Fibroblast of mammary gland (primary cell): ENCODE data around the gene SACS.
A peak's percentile ranks its signal among the peaks of the same experiment; 100 is the strongest.

Source experiments
- DNase-seq: peaks from one replicate; pipeline ENCODE4 v3.0.0-alpha.2; 2010; ENCODE audit warnings: low read depth
- H3K4me3 ChIP-seq: 2 replicates; pipeline ENCODE4 v1.5.1; 2011; ENCODE audit warnings: low read depth, mild to moderate bottlenecking, low read length, moderate library complexity; ENCODE audit not compliant: control insufficient read depth
- TF ChIP-seq, protein P1 (sequence below): conservative IDR thresholded peaks from 2 replicates; pipeline ENCODE4 v1.5.1; 2011; ENCODE audit warnings: low read depth, low read length, inconsistent platforms; ENCODE audit not compliant: control insufficient read depth, insufficient read depth

Gene SACS

DNA sequence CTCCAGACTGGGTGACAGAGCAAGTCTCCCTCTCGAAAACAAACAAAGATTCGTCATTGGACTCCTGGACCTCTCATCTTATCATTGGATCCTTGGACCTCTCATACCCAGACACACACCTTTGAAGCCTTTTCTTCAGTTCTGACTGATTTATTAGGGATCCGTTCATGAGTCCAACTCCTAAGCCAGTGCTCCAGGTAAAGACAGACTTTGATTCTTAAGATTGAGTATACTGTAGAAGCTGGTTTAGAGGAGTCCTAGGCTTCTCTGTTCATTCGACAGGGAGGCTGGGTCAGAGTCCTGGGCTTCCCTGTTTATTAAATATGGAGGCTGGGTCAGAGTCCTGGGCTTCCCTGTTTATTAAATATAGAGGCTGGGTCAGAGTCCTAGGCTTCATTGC lies 38.7 kb downstream of the SACS start:
- no peak for DNase-seq

DNA sequence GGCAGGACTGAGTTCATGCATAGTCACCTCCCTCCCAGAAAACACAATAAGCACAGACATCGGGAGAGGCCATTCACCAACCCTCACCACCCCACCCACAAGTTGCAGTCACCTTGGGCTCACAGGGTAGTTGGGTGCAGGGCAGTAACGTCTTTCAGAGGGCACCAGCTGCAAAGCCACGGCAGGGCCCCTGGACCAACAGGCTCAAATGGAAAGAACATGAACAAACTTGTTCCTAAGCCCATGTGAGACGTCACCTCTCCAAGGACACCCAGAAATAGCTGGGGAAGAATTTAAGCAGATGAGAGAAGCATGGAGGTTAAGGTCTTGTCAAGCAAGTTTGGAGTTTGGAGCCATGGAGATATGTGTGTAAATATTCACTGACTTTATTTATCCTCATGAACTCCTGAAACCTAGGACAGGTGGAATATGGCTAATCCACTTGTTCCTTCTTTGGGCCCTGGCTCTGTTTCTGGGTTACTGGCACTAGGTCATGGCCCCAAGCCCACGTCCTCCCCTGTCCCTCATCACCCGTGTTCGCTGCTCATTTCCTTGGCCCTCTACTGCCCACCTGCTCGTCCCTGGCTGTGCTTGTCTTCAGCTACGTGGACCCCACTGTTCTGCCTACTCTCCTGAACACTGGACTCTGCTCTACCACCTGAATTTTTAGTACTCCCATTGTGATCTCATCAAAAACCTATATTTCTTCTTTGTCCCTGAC lies 40.4 kb downstream of the SACS start:
- no peak overlapping the region for H3K4me3 ChIP-seq
- TF ChIP-seq, protein P1, sequence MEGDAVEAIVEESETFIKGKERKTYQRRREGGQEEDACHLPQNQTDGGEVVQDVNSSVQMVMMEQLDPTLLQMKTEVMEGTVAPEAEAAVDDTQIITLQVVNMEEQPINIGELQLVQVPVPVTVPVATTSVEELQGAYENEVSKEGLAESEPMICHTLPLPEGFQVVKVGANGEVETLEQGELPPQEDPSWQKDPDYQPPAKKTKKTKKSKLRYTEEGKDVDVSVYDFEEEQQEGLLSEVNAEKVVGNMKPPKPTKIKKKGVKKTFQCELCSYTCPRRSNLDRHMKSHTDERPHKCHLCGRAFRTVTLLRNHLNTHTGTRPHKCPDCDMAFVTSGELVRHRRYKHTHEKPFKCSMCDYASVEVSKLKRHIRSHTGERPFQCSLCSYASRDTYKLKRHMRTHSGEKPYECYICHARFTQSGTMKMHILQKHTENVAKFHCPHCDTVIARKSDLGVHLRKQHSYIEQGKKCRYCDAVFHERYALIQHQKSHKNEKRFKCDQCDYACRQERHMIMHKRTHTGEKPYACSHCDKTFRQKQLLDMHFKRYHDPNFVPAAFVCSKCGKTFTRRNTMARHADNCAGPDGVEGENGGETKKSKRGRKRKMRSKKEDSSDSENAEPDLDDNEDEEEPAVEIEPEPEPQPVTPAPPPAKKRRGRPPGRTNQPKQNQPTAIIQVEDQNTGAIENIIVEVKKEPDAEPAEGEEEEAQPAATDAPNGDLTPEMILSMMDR = no peak
- no peak for DNase-seq

More for the DNA sequence above, 38.7 kb downstream of the SACS start:
- TF ChIP-seq, protein P1 = no peak
- H3K4me3 ChIP-seq = no peak overlapping the region

DNA sequence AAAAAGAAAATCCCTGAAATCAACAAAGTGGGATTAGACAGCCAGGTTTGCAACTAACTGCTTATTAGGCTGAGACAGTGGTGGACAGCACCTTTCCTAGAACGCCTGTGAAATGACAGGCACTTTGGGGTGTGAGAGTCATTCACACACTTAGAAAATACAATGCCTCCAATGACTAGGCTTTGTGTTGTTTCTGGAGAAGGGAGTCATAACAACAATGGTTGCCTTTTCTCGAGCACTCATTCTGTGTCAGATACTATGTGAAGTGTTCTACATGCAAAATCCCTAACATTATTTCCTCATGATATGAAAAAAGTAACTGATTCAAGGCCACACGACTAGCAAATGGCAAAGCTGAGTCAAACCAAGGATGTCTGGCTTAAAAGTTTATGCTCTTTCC lies 41.2 kb downstream of the SACS start:
- TF ChIP-seq, protein P1 = no peak
- no peak for DNase-seq
- no peak overlapping the region for H3K4me3 ChIP-seq

DNA sequence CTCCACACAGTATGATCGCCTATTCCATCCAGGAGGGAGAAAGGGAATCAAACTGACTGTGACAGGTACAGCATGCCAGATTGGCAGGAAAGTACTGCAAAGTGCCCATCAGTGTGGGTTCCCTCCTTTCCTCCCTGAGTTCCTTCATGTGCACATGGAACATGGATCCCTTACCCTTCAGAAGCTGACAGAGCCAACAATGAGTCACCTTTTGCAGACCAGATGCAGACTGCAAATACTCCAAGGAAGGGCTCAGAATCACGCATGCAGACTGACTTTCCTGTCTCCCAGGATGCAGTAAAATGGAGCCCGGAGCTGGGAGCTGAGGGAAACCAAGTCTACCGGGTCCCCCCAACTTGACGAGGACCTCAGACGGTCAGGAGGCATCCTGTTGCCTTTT lies 41.8 kb downstream of the SACS start:
- TF ChIP-seq, protein P1 = no peak
- peak; percentile 69 for DNase-seq
- H3K4me3 ChIP-seq = no peak overlapping the region

DNA sequence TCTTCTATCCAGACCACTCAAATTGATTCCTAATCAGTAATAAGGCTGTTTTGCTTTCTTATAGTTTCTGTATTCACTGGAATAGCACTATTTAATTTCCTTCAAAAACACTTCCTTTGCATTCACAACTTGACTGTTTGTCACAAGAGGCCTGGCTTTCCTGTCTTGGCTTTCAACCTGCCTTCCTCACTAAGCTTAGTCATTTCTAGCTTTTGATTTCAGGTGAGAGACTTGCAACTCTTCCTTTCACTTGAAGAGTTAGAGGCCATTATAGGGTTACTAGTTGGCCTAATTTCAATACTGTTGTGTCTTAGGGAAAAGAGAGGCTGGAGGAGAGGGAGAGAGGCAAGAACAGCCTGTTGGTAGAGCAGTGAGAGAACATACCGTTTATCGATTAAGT lies 47.0 kb downstream of the SACS start:
- TF ChIP-seq, protein P1 = no peak
- DNase-seq = no peak
- no peak overlapping the region for H3K4me3 ChIP-seq

DNA sequence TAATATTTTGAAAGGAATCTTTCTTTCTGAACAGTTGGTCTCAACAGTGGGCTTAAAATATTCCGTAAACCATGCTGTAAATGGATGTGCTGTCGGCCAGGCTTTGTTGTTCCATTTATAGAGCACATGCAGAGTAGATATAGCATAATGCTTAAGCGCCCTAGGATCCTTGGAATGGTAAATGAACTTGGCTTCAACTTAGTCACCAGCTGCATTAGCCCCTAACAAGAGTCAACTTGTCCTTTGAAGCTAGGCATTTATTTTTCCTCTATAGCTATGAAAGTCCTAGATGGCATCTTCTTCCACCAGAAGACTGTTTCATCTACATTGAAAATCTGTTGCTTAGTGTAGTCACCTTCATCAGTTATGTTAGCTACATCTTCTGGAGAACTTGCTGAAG lies 47.6 kb downstream of the SACS start:
- TF ChIP-seq, protein P1 = no peak
- DNase-seq = no peak
- no peak overlapping the region for H3K4me3 ChIP-seq
